HL-60/S4 treated with retinoic acid at 250 ng/mL for 4 days and 3 days (cell line): ENCODE data around the gene PIK3CG.

Experiments used
- in situ Hi-C: fragments of 300-500 bp; cut with MboI; formaldehyde crosslinking; loops from 2 replicates; pipeline ENCODE4 v1.7.0; 2022; ENCODE audit warnings: low sequenced_read_pairs

Gene PIK3CG

GRCh38 chr7:106858618-106859532 is 6.2 kb upstream of the PIK3CG start:
- in situ Hi-C loops, result no loop called here

- in situ Hi-C loops, result no loop called here
Observed at GRCh38 chr7:106862317-106863089, 2.6 kb upstream of the PIK3CG start.

GRCh38 chr7:106863274-106863997 is 1.6 kb upstream of the PIK3CG start:
- in situ Hi-C loops, result no loop called here

DNA sequence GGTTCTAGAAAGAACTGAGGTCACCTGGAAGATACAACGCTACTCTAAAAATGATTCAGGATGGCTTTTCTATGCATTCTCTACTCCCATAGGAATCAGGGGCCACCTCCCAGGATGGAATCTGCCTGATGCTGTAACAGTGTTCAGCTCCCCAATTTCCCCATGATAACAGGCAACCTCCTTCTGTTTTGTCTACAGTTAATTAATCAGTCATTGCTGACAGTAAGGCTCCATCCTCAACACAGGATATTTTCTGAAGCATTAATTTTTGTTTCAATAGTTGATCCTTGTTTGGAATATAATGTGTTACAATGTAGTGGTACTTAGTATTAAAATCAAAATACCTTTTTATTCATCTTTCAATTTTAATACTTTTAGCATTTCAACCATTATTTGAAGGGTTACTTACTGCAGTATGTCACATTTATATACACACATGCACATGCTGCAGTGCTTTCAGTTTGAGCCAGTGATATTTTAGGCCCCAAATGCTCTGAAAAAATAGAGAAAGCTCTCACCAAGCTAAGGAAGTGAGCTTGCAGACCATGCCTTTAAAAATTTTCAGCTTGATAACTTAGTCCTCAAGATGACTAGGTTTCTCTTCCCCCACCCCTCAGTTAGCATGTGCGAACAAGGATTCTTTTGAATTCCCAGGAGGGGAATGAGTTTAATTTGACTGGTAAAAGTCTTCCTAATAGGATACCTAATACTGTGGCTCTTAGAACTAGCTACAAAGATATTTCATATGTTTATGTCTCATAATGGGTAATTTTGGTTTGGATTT is 592 bp upstream of the PIK3CG start:
- in situ Hi-C loops, result loop anchor here (5.0 kb wide), 1 partner anchor 62 kb away; no protein-coding TSS in a partner anchor

DNA sequence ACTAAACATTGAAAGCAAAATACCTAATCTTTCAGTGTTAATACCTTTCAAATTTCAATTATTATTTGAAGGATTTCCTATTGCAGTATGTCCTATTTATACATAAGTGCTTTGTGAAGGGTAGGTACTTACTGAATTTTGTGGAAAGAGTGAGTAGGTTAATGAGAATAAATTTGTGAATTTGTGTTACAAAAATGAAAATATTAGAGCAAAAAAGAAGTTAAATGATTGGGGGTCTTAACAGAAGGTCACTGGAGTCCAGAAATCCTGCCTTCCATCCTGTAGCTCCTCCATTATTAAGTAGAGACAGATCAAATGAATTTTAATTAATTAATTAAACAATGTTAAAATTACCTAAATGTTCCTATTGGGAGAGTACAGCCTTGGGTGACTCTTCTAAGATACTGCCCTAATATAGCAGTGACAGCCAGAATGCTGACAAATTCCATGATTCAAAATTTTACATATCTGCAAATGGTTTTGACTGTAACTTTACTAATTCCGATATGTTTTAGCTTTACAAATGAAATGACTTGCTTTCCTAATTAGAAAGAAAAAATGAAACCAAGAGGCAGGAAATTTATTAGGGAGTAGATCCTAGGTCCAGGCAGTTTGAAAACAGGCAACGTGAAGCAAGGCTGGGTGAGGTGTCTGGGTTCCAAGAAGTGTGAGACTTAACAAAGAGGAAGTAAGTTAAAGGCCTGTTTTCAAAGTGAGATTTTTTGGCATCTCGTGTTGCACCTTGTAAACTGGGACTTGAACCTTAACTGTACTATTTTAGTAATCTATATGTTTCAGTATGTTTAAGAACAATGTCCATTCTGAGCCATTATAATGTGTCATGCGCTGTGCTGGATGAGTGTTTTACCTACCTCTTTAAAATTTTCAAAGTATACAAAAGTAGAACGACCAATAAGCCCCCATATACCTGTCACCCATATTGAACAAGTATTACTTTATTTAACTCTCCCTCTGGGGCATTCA is 1.5 kb downstream of the PIK3CG start:
- in situ Hi-C loops, result loop anchor here (5.0 kb wide), 1 partner anchor 64 kb away; no protein-coding TSS in a partner anchor

DNA sequence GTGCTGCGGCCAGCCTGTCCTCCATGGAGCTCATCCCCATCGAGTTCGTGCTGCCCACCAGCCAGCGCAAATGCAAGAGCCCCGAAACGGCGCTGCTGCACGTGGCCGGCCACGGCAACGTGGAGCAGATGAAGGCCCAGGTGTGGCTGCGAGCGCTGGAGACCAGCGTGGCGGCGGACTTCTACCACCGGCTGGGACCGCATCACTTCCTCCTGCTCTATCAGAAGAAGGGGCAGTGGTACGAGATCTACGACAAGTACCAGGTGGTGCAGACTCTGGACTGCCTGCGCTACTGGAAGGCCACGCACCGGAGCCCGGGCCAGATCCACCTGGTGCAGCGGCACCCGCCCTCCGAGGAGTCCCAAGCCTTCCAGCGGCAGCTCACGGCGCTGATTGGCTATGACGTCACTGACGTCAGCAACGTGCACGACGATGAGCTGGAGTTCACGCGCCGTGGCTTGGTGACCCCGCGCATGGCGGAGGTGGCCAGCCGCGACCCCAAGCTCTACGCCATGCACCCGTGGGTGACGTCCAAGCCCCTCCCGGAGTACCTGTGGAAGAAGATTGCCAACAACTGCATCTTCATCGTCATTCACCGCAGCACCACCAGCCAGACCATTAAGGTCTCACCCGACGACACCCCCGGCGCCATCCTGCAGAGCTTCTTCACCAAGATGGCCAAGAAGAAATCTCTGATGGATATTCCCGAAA is 2.7 kb downstream of the PIK3CG start:
- in situ Hi-C loops, result loop anchor here (5.0 kb wide), 1 partner anchor 65 kb away; no protein-coding TSS in a partner anchor

DNA sequence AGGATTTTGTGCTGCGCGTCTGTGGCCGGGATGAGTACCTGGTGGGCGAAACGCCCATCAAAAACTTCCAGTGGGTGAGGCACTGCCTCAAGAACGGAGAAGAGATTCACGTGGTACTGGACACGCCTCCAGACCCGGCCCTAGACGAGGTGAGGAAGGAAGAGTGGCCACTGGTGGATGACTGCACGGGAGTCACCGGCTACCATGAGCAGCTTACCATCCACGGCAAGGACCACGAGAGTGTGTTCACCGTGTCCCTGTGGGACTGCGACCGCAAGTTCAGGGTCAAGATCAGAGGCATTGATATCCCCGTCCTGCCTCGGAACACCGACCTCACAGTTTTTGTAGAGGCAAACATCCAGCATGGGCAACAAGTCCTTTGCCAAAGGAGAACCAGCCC is 3.3 kb downstream of the PIK3CG start:
- in situ Hi-C loops, result loop anchor here (5.0 kb wide), 1 partner anchor 66 kb away; no protein-coding TSS in a partner anchor

DNA sequence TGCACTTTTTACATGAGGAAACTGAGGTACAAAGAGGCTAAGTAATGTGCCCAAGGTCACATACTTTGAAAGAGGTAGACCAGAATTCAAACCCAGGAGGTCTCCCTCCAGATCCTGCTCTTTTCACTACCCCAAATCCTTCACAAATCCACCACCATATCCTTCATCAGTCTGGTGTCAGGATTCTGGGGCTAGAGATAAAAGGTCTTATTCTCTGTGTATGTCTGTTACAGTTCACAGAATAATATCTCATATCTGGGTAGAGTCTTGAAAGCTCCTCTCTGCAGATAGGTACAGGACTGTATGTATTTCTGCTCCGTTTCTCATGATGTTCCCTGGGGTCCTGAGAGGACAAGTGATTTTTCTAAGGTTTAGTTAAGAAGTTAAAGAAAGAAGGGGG is 4.9 kb downstream of the PIK3CG start:
- in situ Hi-C loops, result loop anchor here (5.0 kb wide), 1 partner anchor 68 kb away; no protein-coding TSS in a partner anchor

DNA sequence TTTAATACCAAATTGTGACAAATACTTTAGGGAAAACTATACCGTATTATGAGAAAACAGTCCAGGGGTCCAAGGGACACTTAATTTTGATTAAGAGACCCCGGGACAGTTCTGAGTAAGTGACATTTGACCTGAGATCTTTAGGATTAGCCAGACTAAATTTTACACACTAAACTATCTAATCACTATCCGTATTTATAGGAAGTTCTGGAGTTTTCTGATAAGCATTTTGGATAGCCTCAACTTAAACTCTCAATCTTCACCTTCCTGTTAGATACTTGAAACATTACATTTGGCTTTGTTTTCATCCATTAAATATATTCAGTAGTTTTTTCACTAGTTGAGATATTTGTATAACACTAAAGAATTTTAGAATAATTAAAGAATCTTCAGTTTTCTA is 5.4 kb downstream of the PIK3CG start:
- in situ Hi-C loops, result no loop called here

- in situ Hi-C loops, result no loop called here
Observed at GRCh38 chr7:106870983-106871410, 5.9 kb downstream of the PIK3CG start.

DNA sequence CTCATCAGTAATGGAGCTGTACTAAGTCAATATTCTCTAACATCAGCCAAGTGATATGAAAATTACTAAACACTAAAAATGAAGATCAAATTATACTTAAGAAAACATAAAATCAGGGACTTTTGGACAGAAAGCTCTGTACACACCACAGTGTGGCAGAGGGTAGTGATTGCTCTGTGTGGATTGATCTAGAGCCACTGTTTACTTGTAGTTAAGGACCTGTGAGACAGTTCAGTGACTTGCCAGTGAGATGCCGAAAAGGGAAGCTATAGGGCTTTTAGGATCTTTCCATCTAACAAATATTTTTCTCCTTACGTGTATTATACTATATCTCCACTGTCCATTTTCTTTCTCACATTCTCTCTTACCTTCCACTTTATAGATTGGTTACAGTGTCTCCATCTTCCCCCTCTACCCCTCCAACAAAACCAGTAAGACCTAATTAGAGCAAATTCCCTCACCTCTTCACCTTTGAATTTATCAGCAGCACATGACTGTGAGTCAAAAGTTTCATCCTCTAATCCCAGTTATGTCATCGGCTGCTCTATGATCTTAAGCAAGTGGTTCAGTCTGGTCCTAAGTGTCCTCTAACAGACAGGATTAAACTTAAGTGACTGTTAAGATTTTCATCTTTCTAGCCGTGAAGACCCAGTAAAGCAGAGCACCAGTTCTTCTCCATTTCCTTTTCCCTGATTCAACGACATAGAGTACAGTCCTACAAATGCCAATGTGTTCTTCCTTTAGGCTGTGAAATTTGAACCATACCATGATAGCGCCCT is 6.9 kb downstream of the PIK3CG start:
- in situ Hi-C loops, result no loop called here

GRCh38 chr7:106872763-106873162 is 7.7 kb downstream of the PIK3CG start:
- in situ Hi-C loops, result no loop called here

DNA sequence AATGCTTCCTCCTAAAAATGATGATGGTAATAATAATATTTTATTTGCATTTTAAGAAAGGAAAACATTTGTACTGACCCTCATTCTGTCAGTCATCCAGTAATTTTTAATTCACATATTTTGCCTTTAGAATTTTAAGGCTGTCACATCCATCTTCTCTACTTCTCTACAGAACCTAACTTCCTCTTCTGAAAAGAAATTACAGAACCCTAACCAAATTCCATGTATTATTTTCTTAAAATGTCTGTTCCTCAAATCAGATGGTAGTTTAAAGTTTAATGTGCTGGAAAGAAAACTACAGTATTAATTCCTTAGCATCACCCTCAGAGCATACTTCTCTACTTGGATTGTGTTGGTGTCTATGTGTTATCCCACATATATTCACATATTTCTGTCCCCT is 9.0 kb downstream of the PIK3CG start:
- in situ Hi-C loops, result no loop called here

- in situ Hi-C loops, result no loop called here
Observed at GRCh38 chr7:106875508-106875907, 10.4 kb downstream of the PIK3CG start.

- in situ Hi-C loops, result no loop called here
Observed at GRCh38 chr7:106878748-106879439, 13.8 kb downstream of the PIK3CG start.

GRCh38 chr7:106881984-106882383 is 16.9 kb downstream of the PIK3CG start:
- in situ Hi-C loops, result no loop called here

GRCh38 chr7:106883456-106884026 is 18.5 kb downstream of the PIK3CG start:
- in situ Hi-C loops, result no loop called here
